HL-60 (cell line): Measurements from ENCODE around the gene PCDHB5.
"Not testable (repeated sequence)": the region's sequence is repeated elsewhere in the genome, so short reads cannot be mapped to it uniquely, and the experiment has no call there.

Experiments
- CTCF ChIP-seq: IDR thresholded peaks from one replicate; pipeline ENCODE4 v1.5.1; 2011; ENCODE audit warnings: low read length, control low read depth, inconsistent platforms; ENCODE audit not compliant: insufficient read depth
- REST ChIP-seq: IDR thresholded peaks from 2 replicates; pipeline ENCODE4 v1.6.1; 2012; ENCODE audit warnings: low read depth; ENCODE audit not compliant: insufficient replicate concordance

GRCh38 chr5:141096586-141096985, 38.4 kb upstream of the PCDHB5 start:
- TF ChIP-seq CTCF, REST: not testable (repeated sequence)
